Spleen (tissue), 7 donors: ENCODE data around the gene PRDM16.

Source experiments
- CTCF ChIP-seq, 11 experiments: fragments of 200-600 bp in 7 of 11; fragments of 450-650 bp in 4 of 11; sonication (generic) in 4 of 11; IDR thresholded peaks in 8 of 11; conservative IDR thresholded peaks in 3 of 11; 1 replicate in 7 of 11; 2 replicates in 4 of 11; pipeline versions ENCODE4 v1.4.0 to v1.8.0; 2016 to 2021; ENCODE audit warnings: antibody characterized with exemption in 11 of 11, inconsistent platforms in 4 of 11, mild to moderate bottlenecking in 1 of 11
- POLR2A ChIP-seq, 3 donors: fragments of 450-650 bp; IDR thresholded peaks; one replicate each; pipeline ENCODE4 v1.5.1; 2017; ENCODE audit warnings: antibody characterized with exemption in 3 of 3, mild to moderate bottlenecking in 1 of 3
- POLR2AphosphoS5 ChIP-seq, 3 donors: sonication (generic); formaldehyde crosslinking; IDR thresholded peaks; one replicate each; pipeline ENCODE4 v1.5.1; 2017; ENCODE audit warnings: antibody characterized with exemption in 3 of 3
- donor health status: DM: no; HTN: no; CAD: no; lungs with moderate emphysema.
- donor health status: DM: no; HTN: no; CAD: no.
- donor health status: DM: no; HTN: no; CAD: no.

GRCh38 chr1:3096345-3096744 is 27.3 kb downstream of the PRDM16 start:
- TF ChIP-seq CTCF (IDR thresholded peaks at IDR 0.05 in 8 of 11, conservative IDR thresholded peaks at IDR 0.05 in 3 of 11) = no peak
- no peak for TF ChIP-seq POLR2A (IDR thresholded peaks at IDR 0.05)
- TF ChIP-seq POLR2AphosphoS5 (IDR thresholded peaks at IDR 0.05) = no peak
